Islet precursor cell (in vitro differentiated cells): Measurements from ENCODE around the gene HOXA11.
A peak's percentile ranks its signal among the peaks of the same experiment; 100 is the strongest.

Experiments
- DNase-seq: peaks from one replicate; pipeline ENCODE4 v3.0.0-alpha.2; 2018

The HOXA11 gene

GRCh38 chr7:27180431-27181420, 4.3 kb downstream of the HOXA11 start:
- DNase-seq: peak; percentile 44

- peak; percentile 87 for DNase-seq
Measured at GRCh38 chr7:27179503-27180430, 5.3 kb downstream of the HOXA11 start.

GRCh38 chr7:27179030-27179429, 6.0 kb downstream of the HOXA11 start:
- peak; percentile 46 for DNase-seq

DNA sequence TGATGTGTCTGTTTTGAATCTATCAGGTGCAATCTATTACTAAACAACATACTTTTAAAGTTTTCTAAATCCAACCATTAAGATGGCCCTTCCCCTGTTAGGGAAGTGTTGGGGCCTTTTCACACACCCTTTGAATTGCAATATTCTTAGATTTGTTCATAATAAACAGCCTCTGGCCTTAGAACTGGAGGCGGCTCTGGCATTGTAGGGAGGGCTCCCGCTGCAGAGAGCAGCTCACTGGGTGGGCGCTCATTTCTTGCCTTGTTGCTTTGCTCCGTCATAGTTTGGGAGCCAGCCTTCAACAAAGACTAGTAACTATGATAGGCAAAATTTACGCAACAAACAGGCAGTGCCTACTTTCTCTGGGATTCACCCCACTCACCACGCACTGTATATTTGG, 6.7 kb downstream of the HOXA11 start:
- peak; percentile 45 for DNase-seq

- DNase-seq: peak; percentile 15
Measured at GRCh38 chr7:27177795-27178320, 7.2 kb downstream of the HOXA11 start.

DNA sequence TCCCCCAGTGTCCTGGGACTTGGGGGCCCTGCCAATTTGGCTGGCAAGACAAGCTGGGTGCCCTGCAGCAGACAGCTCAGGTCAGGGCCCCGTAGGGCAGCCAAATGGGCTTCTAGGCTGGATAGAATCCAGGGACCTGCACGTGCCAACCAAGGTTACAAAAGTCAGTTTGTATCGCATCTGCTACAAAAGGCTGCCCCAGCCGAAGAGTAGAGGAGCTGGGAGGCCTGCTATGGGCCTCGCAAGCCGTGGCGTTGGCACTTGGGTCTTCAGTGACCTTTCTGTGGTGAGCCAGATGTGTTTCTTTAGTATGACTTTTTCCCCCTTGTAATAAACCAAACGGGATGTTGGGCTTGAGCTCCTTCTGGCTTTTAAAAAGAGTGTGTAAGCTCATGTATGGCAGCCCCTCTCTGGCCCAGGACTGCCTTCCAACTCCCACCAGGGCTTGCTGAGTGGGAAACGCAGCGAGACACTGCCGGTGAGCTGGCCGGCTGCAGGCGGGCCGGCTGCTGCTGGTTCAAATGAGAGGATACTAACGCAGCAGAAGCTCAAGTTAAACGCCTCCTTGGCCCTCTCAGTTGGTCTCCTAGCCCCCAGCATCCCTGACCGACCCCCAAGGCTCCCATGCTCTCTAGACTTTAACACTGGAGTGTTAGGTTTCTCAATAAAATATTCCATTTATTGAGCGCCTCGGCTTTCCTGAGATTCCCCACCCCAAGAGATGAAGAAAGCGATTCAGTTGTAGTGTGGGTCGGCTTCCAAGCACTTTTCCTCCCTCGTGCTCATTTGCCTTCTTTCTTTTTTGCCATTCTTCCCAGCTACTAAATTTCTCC, 7.9 kb downstream of the HOXA11 start:
- peak; percentile 50 for DNase-seq

DNA sequence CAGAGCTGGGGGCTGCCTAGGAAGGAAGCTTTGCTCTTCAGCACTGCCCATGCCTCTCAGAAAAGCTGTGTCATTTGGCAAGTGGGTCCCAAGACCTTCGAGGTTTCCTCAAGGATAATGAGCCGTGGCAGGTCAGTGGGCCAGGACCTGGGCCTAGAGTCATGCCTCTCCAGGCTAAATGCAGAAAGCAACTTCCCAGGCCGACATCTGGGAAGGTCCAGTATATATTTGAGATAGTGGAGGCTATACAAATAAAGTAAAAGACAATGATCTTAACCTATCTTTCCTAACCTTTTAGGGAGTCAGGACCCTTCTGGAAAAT, 8.5 kb downstream of the HOXA11 start:
- no peak for DNase-seq

DNA sequence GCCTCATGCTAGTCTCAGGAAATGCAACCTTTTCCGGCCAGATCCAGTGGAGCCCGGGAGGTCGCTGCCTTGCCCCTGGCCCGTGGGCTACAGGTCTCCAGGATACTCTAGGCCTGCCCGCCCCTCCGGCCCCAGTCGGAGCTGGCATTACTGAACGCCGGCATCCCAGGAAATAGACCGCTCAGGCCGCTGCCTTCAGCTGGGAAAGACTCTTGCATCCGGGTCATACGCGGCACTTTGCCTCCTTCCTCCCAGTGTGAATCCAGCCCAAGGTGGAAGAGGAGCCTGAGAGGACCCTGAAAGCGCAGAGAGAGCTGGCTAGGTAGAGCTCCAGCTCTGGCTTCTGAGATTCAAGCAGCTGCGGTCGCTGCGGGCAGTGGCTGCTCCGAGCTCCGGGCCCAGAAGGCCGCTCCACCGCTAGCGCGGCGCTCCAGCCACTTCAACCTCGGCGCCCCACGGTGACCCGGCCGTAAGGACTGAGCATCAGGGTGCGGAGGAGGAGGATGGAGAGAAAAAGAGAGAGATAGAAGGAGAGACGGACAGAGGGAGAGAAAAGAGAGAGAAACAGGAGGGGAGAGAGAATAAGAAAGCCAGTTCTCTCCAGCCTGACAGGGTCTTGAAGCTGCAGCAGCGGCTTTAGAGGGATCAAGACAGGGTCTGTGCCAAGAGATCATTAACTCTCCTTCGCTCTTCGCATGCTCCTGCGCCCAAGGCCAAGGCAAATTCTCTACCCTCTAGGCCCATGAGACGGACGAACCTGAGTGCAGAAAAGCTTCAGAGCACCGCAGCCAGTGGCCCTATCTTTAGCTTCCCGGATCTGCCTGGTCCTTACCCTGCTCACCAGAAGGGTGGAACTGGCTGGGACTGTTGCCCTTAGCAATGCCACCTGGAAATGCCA, 9.2 kb downstream of the HOXA11 start:
- DNase-seq: peak; percentile 77

- DNase-seq: no peak
Measured at GRCh38 chr7:27174874-27175625, 10.0 kb downstream of the HOXA11 start.

DNA sequence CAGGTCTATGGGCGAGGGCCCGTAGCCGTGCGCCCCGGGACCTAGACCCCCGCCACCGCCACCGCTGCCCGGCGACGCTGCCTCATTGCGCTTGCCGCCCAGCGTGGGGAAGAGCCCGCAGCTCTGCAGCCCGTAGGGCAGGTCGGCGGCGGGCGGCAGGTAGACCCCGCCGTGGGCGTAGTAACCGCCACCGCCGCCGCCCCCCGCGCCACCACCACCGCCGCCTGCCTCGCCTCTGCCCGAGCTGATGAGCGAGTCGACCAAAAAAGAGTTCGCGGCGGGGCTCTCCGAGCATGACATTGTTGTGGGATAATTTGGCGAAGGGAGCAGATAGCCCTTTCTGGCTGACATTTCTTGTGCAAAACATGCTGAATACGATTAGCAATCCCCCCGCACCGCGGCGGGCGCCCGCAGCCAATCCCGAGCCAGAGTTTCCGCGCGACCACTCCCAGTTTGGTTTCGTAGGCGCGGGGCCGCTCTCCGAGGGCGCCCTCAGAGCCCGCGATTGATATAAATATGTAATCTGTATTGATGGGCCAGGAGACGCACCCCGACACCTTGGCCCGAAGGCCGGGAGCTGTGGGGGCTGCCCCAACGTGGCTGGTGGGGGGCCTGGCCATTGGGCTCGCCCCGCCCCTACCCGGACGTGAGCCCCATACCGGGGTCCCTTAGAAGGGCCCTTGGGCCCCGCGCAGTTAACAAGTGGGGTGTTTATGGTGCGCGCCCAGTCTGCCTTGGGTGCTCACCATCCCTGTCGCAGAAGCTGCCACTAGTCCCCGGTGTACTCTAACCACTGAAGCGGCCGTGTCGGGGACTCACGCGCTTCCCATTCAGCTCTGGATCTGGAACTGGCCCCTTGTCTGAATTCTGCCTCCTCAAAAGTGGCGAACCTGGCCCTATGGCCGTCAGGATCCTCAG, 10.8 kb downstream of the HOXA11 start, which contains the start of gene HOXA10:
Gene HOXA10 (minus strand): TSS at position 365 of the 918 bp plus-strand sequence. CDS start 14 bp downstream, at position 351.
- peak; percentile 67 for DNase-seq

DNA sequence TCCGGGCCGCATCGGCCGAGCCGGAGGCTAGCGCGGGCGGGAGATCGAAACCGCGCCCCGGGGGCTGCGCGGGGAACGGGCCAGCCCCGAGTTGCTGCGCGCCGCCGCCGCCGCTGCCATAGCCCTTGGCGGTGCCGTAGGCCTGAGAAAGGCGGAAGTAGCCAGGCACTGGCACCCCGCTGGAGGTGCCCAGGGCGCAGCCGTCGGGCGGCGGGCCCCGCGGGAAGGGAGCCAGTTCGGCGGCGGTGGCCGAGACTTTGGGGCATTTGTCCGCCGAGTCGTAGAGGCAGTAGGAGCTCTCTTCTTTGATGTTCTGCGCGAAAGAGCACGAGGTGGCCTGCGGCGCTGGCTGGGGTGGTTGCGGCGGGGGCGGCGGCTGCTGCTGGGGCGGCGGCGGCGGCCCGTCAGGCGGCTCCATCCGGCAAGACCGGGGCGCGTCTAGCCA, 11.5 kb downstream of the HOXA11 start:
- peak; percentile 59 for DNase-seq

- peak; percentile 77 for DNase-seq
Measured at GRCh38 chr7:27172823-27173510, 12.1 kb downstream of the HOXA11 start.

DNA sequence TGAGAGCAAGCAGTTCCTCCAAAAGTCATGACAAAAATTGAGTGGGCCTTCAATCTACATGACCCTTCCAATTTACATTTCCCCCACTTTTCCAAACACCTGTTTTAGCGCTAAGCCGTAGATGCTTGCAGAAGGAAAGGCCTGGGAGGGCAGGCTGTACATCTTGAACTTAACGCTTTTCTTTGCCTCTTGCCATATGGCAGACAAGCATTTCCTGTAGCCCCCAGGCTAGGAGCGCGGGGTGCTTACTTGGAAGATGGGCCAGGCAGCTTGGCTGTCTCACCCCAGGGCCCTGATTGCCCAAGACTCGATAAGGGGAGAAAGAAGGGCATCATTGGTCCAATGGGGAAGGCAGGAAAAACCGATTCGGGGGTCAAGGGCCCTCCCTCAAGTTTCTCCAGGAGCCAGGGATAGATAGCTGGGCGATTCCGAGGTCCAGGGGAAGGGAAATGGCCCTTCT, 12.7 kb downstream of the HOXA11 start:
- DNase-seq: peak; percentile 60

DNA sequence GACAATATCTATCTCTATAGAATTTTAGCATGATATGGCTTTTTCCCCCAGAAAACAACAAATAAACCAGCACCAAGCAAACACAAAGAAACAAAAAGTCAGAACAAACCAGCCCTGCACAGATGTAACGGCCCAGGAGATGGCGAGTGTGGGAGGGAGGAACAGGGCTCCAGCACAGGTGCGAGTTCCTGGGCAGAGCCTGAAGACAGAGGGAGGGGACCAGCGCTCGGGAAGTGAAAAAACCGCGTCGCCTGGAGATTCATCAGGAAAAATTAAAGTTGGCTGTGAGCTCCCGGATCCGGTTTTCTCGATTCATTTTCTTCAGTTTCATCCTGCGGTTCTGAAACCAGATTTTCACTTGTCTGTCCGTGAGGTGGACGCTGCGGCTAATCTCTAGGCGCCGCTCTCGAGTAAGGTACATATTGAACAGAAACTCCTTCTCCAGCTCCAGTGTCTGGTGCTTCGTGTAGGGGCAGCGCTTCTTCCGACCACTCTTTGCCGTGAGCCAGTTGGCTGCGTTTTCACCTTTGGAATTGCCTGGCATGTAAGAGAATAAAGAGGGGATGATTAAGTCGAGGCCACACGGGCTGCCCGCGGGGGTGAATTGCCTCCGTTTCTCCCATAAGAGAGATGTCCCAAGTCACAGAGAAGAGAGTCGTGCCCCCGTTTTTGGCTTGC, 13.3 kb downstream of the HOXA11 start:
- peak; percentile 75 for DNase-seq

GRCh38 chr7:27171325-27171636, 13.8 kb downstream of the HOXA11 start:
- peak; percentile 85 for DNase-seq

DNA sequence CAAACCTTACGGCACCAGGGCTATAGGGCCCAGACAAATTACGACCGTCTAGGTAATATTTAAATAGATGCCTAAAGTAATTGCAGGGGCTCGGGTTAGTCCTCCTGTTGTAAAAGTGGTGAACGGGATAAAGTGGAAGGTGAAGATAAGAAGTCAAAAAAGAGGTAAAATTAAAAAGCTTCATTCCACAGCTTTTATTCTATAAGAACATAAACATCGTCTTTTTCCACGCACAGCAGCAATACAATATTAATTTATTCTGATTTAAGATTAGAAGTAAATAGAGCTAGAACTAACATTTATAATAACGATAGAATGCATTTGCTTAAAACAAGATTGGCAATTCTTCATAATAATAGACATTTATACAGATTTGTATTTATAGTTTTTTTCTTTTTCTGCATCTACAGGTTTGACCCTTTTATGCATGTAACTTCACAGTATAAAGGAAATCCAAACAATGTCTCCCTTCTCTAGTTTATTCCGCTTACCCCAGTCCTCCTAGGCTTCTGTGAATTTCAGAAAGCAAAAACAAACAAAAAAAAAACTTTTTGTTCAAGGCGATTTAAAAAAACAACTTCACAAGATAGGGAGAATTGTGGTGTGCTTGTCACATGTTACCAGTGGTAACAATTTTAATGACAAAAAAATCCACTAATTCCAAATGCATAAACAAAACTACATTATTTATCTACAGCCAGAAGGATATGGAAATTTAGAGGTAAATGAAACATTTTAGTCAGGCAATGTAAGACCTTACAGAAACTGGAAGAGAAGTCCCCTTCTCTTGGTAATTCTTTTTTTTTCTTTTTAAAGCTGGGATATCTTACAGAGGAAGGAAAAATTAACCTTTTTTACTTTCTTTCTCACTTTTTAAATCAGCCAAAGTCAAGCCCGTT, 14.4 kb downstream of the HOXA11 start:
- DNase-seq: no peak
